GM19023 (cell line): Measurements from ENCODE around the gene CNGA3.

ENCODE experiments used
- ATAC-seq: cut with Tn5 transposase; IDR thresholded peaks from one replicate; pipeline ENCODE4 v1.9.1; 2021; ENCODE audit warnings: mild to moderate bottlenecking, moderate library complexity; ENCODE audit not compliant: unreplicated experiment

CNGA3 gene

DNA sequence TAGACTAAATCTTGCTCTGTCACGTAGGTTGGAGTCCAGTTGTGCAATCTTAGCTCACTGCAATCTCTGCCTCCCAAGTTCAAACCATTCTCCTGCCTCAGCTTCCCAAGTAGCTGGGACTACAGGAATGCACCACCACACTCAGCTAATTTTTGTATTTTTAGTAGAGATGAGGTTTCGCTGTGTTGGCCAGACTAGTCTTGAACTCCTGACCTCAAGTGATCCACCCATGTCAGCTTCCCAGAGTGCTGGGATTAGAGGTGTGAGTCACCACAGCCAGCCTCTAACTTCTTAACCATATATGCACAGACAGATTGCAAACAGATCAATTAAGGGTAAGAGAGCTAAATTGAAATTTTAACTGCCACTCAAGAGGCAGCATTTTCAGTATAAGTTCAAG lies 22.1 kb upstream of the CNGA3 start:
- no peak for ATAC-seq

DNA sequence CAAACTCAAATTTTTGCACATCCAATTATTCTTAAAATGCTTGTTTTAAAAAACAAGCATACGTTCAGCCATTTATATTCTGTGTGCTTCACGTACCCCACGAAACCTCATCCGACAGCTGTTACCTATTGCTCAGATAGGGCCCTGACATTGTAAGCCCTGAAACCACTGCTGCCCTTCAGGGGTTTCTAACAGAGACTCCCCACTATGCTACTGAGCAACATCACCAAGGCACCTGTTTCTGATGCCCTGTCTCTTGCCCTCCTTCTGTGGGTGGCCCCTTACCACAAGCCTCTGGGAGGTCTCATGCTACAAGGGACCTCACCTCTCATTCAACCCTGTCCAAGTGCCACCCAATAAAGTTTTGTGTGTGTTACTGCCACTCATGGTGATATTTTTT lies 18.5 kb upstream of the CNGA3 start:
- ATAC-seq: no peak

DNA sequence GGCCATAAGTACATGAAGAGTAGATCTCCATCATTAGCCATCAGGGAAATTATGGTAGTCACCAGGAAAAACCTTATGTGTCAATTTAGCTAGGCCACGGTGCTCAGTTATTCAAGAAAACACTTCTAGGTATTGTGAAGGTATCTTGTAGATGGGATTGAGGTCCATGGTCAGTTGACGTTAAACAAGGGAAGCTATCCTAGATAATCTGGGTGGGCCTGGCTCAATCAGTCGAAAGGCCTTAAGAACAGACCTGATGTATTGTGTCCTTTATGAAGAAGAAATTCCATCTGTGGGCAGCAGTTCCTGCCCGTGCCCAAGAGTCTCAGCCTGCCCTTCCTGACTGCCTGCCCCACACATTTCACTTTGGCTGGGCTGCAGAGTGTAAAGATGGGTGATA lies 16.7 kb upstream of the CNGA3 start:
- no peak for ATAC-seq

DNA sequence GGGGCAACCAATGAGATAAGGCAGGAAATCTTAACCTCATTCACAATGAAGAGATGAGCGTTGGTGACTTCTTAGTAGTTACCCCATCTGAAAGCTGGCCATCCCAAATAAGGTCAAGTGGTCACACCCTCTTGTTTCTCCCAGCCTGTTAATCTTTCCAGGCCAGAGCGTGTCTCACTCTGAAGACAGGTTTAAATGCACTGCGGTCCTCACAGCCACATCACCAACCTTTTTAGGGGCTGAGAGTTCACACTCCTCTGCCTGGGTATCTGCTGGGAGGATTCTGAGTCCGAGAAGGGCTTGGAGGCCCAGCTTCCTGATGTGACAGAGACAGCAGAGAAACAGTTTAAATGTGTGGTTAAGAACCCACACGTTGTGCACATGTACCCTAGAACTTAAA lies 13.3 kb upstream of the CNGA3 start:
- no peak for ATAC-seq

DNA sequence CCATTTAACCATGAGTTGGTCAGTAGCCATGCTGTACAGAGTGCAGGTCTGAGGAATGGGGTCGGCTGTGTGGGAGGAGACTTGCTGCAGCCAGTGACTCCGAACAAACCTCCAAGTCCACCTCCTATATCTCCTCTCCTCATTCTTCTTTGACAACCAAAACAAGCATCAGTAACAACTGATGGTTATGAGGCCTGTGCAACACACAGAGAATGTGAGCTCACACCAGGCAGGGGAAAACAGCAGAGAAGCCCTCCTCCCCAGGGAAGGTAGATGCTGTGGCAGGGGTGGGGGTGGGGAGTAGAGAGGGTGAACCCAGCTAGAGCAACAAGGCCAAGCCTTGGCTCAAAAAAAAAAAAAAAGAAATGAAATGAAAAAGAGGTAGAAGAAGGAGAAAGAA lies 12.3 kb upstream of the CNGA3 start:
- ATAC-seq: no peak

DNA sequence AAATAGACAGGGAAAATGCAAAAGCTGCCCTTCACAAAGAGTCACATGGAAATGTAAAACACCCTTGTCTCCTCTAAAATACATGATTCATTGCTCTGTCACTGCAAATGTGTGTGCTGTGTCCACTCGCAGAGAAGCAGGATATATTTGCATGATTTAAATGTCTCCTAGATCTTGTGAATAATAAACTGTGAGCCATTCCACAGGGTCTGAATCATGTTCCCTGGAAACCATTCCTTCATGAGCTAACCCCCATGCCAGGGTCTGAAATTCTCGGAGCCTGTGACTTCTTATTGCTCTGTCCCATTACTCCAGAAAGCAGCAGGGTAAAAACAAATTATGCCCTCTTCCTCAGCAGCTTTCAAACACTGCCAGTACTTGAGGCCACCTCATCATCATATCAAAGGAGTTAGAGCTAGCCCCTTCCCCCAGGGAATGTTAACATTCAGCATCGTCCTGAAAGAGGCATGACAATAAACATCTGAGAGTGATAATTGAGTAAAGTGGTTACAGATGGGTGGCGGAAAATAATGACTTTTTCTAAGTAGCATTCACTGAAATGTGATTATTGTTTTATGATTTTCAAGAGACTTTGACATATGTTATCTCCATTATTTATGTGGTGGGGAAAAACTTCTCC lies 11.7 kb upstream of the CNGA3 start:
- ATAC-seq: no peak

DNA sequence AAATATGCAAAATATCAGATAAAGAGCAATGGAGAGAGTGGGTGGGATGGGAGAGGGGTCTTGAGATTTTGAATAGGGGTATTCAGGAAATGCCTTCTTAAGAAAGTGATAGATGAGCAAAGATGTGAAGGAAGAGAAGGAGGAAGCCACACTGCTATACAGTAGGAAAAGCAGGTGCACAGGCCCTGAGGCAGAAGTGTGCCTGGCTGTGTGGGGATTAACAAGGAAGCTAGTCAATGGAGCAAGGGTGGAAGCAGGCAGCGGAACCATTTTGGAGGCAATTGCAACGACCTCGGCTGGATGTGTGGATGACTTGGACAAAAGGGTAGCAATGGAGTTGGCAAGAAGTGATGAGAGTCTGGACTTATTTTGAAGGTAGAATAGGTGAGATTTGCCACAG lies 11.0 kb upstream of the CNGA3 start:
- ATAC-seq: no peak

DNA sequence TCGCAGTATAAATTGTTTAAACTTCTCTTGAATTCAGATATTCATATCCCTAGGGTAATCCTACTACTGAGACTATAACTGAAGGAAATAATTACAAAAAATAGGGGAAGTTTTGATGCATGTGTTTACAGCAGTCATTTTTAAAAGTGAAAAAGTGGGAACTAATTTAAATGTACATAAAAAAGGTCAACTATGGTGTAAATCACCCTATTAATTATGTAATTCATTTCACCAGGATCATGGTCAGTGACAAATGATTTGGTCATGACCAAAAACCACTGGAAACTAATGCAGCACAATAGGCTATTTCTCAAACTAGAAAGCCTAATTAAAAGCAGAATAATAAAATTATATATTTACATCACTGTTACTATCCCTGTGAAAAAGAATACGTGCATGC lies 5.0 kb upstream of the CNGA3 start:
- no peak for ATAC-seq

DNA sequence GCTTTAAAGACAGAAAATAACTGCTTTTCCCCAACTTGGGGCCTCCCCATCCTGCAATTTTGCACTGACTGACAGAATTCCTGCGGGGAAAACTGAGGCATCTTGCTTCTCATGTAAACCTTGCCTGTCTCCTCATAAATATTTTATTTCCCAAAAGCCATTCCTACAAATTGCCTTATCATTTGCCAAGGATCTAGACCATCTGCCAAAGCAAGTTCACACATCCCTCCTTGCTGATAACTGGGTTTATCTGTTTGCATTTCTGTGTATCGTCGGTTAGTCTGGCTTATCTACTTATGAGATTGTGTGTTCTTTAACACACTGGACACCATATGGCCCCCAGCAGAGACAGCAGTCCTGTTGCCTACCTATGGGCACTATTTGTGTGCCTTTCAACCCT lies 3.0 kb upstream of the CNGA3 start:
- ATAC-seq: no peak

DNA sequence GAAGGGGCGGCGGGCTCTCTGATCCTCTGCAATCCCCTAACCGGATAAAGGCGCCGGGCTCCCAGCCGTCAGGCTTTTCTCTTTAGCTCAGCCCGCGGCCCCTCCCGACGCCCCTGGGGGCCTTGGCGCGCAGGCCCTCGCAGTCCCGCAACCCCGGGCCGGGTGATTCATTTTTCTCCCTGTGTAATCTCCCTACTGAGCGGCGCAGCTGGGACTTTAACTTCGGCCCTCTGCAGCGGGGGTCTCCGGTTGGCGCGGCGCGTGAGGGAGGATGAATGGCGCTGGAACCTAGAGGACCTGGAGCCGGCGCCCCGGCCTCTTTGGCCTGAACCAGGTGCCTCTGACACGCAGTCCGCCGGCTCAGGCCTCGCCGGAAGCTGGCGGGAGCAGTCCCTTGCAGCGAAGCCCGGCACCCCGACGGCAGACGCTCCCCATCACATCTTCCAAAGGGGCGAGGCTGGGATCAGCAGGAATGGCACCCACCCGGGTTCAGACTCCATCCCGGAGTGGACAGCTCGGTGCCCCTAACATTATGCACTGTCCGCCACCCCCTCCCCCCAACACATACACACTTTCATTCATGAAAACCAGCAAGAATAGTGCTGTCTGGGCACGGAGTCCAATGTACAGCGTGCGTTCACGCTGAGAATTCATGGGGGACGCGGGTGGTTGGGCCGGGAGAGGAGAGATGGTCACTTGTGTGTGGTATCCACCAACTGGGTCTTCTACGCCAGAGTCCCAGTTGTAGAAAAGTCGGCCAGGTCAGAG lies 1.2 kb downstream of the CNGA3 start:
- no peak for ATAC-seq

DNA sequence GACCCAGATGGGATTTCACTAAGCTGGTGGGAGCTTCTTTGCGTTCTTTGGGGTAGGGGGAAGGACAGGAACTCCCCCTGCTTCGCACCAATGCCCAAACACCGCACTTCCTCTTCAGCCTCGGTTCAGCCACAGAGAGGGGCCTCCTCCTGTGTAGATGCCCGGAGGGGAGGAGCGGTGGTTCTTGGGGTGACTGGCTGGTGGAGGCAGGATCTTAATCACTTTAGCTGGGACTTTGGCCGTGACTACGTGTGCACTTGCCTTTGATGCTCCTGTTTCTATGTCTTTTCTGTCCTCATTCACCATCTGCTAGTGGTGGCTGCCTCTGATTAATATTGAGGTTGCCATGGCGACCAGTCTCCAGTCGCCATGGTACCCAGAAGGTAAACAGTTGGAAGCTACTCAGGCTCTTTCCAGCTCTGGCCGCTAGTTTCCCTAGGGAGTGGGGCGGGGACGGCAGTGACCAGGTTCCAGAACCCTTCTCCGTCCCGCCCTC lies 1.9 kb downstream of the CNGA3 start:
- ATAC-seq: no peak

DNA sequence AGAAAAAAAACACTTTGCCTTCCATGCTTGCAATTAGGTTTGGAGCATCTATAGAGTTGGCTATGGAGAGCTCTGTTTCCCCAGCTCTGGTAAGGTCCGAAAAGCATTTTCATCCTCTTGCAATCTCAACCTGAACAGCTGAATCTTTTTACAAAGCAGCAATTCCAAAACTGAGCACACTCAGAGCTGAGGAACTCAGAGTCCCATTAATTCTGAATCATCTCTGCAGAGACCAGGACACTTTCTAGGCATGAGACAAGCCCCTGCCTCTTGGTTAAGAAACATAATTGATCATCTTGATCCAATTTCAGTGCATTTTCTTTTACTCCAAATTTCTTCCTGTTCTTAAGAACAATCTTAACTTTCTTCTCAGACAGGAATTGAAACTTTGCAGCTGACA lies 4.2 kb downstream of the CNGA3 start:
- ATAC-seq: no peak

DNA sequence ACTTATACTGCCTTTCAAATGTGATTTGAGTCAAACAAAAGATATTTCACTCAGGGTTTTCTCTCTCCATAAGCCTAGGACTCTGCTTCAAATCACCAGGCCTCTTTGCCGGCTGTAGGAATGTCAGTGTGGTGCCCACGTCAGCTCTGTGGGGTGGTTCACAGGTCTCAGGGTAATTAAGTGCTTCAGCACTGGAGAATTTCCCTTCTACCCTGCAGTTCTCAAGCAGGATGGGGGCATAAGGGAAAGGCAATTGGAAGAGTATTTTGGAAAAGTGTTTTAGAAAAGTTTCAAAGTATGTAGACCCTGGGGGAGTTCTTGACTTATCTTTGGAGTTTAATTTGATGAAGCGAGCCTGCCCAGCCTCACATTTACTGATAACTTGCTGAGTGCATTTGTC lies 9.6 kb downstream of the CNGA3 start:
- no peak for ATAC-seq

DNA sequence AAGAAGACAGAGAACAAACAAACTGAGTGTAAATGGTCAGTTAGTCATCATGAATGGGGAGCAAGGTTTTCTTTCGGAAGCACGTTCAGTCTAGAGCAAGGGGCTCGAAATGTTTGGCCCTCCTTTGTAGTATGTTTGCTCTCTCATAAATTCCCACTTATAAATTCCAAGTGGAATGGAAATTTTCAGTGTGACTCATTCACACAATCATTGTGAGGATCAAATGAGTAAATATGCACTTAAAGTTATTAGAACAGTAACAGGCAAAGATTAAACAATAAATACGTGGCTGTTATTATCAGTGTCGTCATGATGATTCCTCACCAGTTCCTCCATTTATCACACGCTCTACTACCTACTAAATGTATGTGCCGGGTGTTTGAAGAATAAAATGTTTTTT lies 10.5 kb downstream of the CNGA3 start:
- ATAC-seq: no peak

DNA sequence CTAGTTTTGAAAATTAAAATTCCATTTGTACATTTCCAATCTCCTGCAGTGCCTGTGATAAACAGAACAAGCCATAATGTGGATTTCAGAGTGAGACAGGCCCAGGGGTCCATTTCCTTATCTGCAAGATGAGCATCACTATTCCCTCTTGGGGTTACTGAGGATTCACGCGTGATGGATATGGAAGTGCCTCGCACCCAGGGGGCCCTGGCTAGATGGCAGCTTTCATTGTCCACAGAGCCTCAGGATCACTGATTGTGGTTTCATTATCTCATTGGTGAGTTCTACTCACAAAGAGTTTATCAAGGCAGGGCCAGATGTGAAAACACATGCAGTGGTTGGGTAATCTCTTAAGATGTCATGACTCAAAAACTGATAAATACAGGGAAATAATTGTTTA lies 11.6 kb downstream of the CNGA3 start:
- no peak for ATAC-seq

DNA sequence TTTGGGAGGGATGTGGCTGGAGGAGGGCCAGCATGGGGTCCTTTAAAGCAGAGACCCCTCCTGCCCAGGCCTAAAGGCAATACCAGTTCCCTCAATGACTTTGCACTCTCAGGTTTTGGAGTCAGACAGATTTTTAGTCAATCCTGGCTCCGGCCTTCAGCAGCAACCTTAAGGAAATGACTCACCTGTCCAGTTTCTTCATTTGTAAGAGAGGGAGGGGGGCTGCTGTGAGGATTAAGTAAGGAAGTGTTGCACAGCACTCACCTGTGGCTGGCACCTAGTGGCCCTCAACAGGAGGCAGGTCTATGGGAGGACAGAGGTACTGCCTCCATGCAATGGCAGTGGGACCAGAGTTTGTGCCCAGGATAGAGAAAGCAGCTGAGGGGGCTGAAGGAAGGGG lies 13.7 kb downstream of the CNGA3 start:
- no peak for ATAC-seq

DNA sequence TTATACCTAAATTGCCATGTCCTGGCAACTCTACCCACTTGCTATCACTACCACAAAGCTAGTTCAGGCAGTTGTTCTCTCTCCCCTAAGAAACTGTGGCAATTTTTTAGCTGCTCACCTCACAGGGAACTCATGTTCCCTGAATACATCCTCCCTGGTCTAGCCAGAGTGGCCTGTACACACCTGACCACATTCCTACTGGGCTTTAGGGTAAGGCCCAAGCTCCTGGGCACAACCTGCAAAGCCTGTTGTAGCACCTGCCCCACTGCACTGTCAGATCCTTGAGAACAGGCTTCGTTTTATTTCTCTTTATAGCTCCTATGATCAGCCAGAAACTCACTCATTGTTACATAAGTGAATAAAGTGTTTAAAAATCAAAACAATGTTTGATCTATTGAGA lies 21.5 kb downstream of the CNGA3 start:
- ATAC-seq: no peak

DNA sequence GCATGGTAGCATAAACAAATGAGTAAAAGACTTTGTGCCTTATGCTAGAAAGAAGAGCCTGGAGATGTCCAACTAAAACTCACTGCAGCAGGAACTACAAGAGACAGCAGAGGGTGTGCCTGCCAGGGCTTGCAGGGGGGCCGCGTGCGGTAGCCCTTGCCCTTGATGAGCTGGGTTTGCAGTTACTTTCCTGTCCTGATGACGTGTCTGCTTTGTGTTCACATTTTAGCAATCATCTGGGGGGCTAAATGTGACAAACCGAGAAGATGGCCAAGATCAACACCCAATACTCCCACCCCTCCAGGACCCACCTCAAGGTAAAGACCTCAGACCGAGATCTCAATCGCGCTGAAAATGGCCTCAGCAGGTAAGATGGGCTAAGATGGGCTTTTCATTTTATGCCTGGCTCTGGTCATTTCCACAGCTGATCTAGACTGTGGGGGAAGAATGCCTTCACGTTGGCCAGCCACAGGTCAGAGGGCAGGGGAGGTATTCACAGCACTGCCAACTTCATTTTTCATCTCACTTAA lies 23.5 kb downstream of the CNGA3 start:
- ATAC-seq: no peak

DNA sequence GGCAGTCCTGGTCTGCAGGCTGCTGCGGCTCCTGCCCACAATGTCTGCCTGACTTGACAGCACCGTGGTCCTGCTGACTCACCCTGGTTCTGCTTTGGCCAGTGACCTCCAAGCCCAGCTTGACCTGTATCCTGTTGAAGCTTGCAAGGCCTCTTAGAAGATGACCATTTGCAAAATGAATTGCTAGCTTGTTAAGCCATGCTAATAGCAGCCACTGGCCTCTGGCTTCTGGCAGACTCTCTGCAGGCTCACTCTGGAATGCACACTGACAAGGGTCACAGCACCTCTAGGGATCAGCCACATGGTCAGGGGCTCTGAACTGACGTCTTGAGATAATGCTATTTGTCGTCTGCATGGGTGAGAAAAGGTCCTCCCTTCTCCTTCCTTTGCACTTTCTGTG lies 25.9 kb downstream of the CNGA3 start:
- no peak for ATAC-seq

DNA sequence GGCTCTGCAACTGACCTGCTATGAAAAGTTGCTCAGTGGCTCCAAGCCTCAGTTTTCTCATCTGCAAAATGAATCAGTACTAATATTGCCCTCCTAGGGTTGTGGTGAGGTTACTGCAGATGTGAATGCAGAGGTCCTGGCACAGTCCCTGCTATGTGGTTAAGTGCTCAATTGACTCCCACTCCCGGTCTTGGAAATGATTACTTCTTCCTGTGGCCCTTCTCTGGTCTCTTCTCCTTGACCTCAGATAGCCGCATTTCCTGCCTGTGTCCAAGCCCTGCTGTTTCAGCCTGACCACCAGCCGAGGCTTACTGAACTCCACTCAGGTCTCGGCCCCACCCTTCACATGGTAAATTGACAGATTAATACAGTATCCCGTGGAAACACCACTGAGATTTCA lies 26.3 kb downstream of the CNGA3 start:
- ATAC-seq: no peak

DNA sequence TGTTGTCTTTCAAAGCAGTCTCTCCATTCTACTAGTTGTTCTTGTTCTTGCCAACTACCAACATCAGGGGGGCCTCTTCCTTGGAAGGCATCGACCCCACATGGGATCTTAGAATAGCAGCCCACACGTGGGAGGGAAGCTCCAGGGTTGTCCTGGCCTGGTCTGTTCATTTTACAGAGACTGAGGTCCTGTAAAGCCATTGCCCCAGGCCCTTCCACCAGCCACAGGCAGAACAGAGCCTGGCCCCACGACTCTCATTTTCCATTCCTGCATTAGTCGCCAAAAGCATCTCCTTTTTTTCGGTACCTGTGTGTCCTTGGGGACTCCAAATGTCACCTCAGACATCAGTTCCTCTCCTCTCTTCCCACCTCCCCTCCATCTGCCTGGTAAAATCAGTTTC lies 28.0 kb downstream of the CNGA3 start:
- ATAC-seq: no peak

DNA sequence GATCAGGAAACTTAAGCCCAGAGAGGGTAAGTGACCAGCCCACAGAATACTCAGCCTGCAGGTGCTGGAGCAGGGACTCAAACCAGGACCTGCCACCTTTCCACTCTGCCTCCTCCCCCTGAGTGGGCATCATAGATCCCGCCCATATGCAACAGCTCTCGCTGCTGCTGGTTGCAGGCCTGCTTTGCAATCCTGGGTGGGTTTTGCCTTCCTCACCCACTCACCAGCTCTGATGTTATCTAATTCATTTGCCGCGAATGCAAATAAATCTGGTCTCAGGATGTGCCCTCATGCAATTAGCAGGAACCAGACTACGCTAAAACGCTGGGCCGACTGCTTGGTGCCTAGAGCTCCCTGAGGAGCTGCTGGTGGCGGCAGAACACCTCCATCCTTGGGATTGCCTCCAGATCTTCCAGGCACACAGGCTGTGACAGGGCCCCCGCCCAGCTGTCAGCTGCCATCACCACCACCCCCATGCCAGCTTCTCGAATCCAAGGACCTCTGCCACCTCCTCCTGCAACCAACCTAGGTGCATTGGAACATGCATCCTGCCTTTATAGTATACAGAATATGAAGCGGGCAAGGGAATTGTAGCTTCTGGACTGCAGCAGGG lies 28.8 kb downstream of the CNGA3 start:
- no peak for ATAC-seq
